ENCODE measurements around the gene WFDC5.

- TF ChIP-seq, protein P1, sequence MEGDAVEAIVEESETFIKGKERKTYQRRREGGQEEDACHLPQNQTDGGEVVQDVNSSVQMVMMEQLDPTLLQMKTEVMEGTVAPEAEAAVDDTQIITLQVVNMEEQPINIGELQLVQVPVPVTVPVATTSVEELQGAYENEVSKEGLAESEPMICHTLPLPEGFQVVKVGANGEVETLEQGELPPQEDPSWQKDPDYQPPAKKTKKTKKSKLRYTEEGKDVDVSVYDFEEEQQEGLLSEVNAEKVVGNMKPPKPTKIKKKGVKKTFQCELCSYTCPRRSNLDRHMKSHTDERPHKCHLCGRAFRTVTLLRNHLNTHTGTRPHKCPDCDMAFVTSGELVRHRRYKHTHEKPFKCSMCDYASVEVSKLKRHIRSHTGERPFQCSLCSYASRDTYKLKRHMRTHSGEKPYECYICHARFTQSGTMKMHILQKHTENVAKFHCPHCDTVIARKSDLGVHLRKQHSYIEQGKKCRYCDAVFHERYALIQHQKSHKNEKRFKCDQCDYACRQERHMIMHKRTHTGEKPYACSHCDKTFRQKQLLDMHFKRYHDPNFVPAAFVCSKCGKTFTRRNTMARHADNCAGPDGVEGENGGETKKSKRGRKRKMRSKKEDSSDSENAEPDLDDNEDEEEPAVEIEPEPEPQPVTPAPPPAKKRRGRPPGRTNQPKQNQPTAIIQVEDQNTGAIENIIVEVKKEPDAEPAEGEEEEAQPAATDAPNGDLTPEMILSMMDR (conservative IDR thresholded peaks at IDR 0.05; ENCODE audit: low read depth in 2 of 2), result no peak
- TF ChIP-seq EZH2phosphoT487 (IDR thresholded peaks at IDR 0.05; ENCODE audit: unreplicated experiment) (no peak), POLR2AphosphoS5 (IDR thresholded peaks at IDR 0.05; ENCODE audit: low read depth) (no peak), ETS1 (IDR thresholded peaks at IDR 0.05) (no peak), JUNB (IDR thresholded peaks at IDR 0.05; ENCODE audit: unreplicated experiment) (no peak), EZH2 (IDR thresholded peaks at IDR 0.05; ENCODE audit: low read depth, unreplicated experiment) (no peak), STAT1 (IDR thresholded peaks at IDR 0.05; ENCODE audit: unreplicated experiment) (no peak)
These were observed 27.7 kb downstream of the WFDC5 start for GRCh38 chr20:45087097-45087790.
